Activated T-helper 1 cell treated with anti-CD3 and anti-CD28 coated beads, Interleukin-12 subunit alpha, Interleukin-12 subunit beta, Interleukin-2, Interleukin-4 antibody, amounts not matched to agents 30 ng/mL and 10 ng/mL and 1 ng/mL, durations not matched to agents 14 hours and 24 hours and 36 hours (primary cell): Measurements from ENCODE around the gene NAP1L5. TPM values are rescaled to one million over a fixed set of nuclear protein-coding genes. Genes with fewer than 3 reads are reported as not detected.

Experiments used
- total RNA-seq: library from RNA; stranded (reverse); gene quantifications from 2 replicates; pipeline ENCODE4 v1.2.3, GENCODE V29; 2022

Gene NAP1L5
- total RNA-seq, 1 donor from 2014 or later: 5.5 TPM

Other genes starting within 250 kb of the NAP1L5 start
- 19.1 and 21.2 TPM in 2 replicates for gene HERC5, start 240.7 kb downstream of the NAP1L5 start, total RNA-seq
- 55.9 and 61.5 TPM in 2 replicates for gene PYURF, start 174.1 kb downstream of the NAP1L5 start, total RNA-seq
- gene HERC3, start 105.3 kb downstream of the NAP1L5 start, total RNA-seq: 12.8 and 14.2 TPM in 2 replicates